Thyroid gland (tissue), 4 donors: Measurements from ENCODE around the gene PCDHGA1. TPM values are rescaled to one million over a fixed set of nuclear protein-coding genes. Genes with fewer than 3 reads are reported as not detected.
A peak's percentile ranks its signal among the peaks of the same experiment; 100 is the strongest.

Experiments
- DNase-seq, 2 donors: peaks; one replicate each; pipeline ENCODE4 v3.0.0-alpha.2; 2019
- H3K27ac ChIP-seq, 3 donors: fragments of 200-600 bp; sonication (generic); 1 replicate in 2 of 3; 2 replicates in 1 of 3; pipeline ENCODE4 v1.5.1; 2016 to 2019; ENCODE audit warnings: mild to moderate bottlenecking in 1 of 3, moderate library complexity in 1 of 3
- H3K27me3 ChIP-seq: fragments of 200-600 bp; sonication (generic); one replicate; pipeline ENCODE4 v1.5.1; 2019
- H3K36me3 ChIP-seq, 2 donors: fragments of 200-600 bp; sonication (generic); one replicate each; pipeline ENCODE4 v1.5.1; 2016 to 2019
- H3K4me1 ChIP-seq, 2 donors: fragments of 200-600 bp; sonication (generic); one replicate each; pipeline ENCODE4 v1.5.1; 2017 to 2019
- H3K4me3 ChIP-seq, 3 donors: fragments of 200-600 bp; sonication (generic); replicated peaks in 1 of 3; 1 replicate in 2 of 3; 2 replicates in 1 of 3; pipeline ENCODE4 v1.5.1; 2016; ENCODE audit warnings: mild to moderate bottlenecking in 1 of 3
- H3K9me3 ChIP-seq: fragments of 200-600 bp; sonication (generic); one replicate; pipeline ENCODE4 v1.5.1; 2017
- POLR2A ChIP-seq, 2 donors: fragments of 450-650 bp; IDR thresholded peaks; one replicate each; pipeline ENCODE4 v1.6.1; 2017; ENCODE audit warnings: antibody characterized with exemption in 2 of 2, mild to moderate bottlenecking in 2 of 2, moderate library complexity in 1 of 2
- WGBS, 2 donors: methylation state at CpG; one replicate each; pipeline ENCODE4 v1.1.5; 2017; 5-methylcytosine and 5-hydroxymethylcytosine counted together
- intact Hi-C: fragments of 100-400 bp; cut with DNase I; formaldehyde crosslinking; loops from one replicate; pipeline ENCODE4 v1.15.1; 2023
- total RNA-seq, 4 donors: library from RNA; depleted of rRNA; stranded (reverse); fragments of >200 nt; gene quantifications; one replicate each; pipeline ENCODE4 v1.2.3, GENCODE V29; 2016
- TF ChIP-seq, protein P1 (sequence below), 6 experiments: fragments of 200-600 bp in 3 of 6; fragments of 450-650 bp in 3 of 6; sonication (generic) in 3 of 6; IDR thresholded peaks; one replicate each; pipeline ENCODE4 v1.5.1; 2016 to 2019; ENCODE audit warnings: antibody characterized with exemption in 6 of 6, mild to moderate bottlenecking in 2 of 6, inconsistent platforms in 1 of 6, moderate library complexity in 1 of 6

PCDHGA1 gene
- total RNA-seq, 4 donors from 2014 or later, result 0.40 to 1.3 (median 0.87) TPM

GRCh38 chr5:141512911-141513626 lies 182.8 kb downstream of the PCDHGA1 start:
- H3K36me3 ChIP-seq, result peaks cover 9 to 13% of the 10 kb centered on the region in 2 donors
- no peak for TF ChIP-seq POLR2A (IDR thresholded peaks at IDR 0.05)
- TF ChIP-seq, protein P1, sequence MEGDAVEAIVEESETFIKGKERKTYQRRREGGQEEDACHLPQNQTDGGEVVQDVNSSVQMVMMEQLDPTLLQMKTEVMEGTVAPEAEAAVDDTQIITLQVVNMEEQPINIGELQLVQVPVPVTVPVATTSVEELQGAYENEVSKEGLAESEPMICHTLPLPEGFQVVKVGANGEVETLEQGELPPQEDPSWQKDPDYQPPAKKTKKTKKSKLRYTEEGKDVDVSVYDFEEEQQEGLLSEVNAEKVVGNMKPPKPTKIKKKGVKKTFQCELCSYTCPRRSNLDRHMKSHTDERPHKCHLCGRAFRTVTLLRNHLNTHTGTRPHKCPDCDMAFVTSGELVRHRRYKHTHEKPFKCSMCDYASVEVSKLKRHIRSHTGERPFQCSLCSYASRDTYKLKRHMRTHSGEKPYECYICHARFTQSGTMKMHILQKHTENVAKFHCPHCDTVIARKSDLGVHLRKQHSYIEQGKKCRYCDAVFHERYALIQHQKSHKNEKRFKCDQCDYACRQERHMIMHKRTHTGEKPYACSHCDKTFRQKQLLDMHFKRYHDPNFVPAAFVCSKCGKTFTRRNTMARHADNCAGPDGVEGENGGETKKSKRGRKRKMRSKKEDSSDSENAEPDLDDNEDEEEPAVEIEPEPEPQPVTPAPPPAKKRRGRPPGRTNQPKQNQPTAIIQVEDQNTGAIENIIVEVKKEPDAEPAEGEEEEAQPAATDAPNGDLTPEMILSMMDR (IDR thresholded peaks at IDR 0.05), result no peak
- peak; percentile 36 to 55 for DNase-seq
- peaks cover 27 to 51% of the 10 kb centered on the region in 2 donors for H3K4me1 ChIP-seq
- H3K27ac ChIP-seq, result peak overlapping the region in 2 of 3 donors; percentile 70 to 91
- intact Hi-C loops, result no loop called here
- H3K27me3 ChIP-seq, result no peaks in the 10 kb centered on the region
- H3K9me3 ChIP-seq, result no peaks in the 10 kb centered on the region
- H3K4me3 ChIP-seq, result peak overlapping the region in 2 of 3 donors; percentile 36 to 47
- 2 to 4% methylated on average over 20 to 38 of the region's 43 CpGs for WGBS, 2 donors

GRCh38 chr5:141513627-141514329 lies 183.5 kb downstream of the PCDHGA1 start:
- H3K4me3 ChIP-seq, result peak overlapping the region in 2 of 3 donors; percentile 36 to 47
- peaks cover 9 to 13% of the 10 kb centered on the region in 2 donors for H3K36me3 ChIP-seq
- peak; percentile 72 to 77 for DNase-seq
- peaks cover 22 to 44% of the 10 kb centered on the region in 2 donors for H3K4me1 ChIP-seq
- TF ChIP-seq POLR2A (IDR thresholded peaks at IDR 0.05), result peak in 1 of 2 donors; percentile 41
- TF ChIP-seq, protein P1 (IDR thresholded peaks at IDR 0.05), result no peak
- H3K27ac ChIP-seq, result peak overlapping the region; percentile 49 to 91 (median 70)
- WGBS, 2 donors, result 13 to 23% methylated on average over 23 to 29 of the region's 29 CpGs
- no peaks in the 10 kb centered on the region for H3K9me3 ChIP-seq
- intact Hi-C loops, result no loop called here
- H3K27me3 ChIP-seq, result no peaks in the 10 kb centered on the region

GRCh38 chr5:141514330-141515133 lies 184.2 kb downstream of the PCDHGA1 start:
- peak overlapping the region; percentile 49 to 91 (median 70) for H3K27ac ChIP-seq
- 58 to 64% methylated on average over 4 to 6 of the region's 6 CpGs for WGBS, 2 donors
- intact Hi-C loops, result loop anchor here (5.0 kb wide), 1 partner anchor 37 kb away; the partner anchor contains the start of gene PCDHGC3
- no peaks in the 10 kb centered on the region for H3K9me3 ChIP-seq
- peak overlapping the region in 1 of 3 donors; percentile 47 for H3K4me3 ChIP-seq
- H3K36me3 ChIP-seq, result peaks cover 9 to 13% of the 10 kb centered on the region in 2 donors
- DNase-seq, result peak; percentile 21 to 24
- H3K4me1 ChIP-seq, result peaks cover 14 to 37% of the 10 kb centered on the region in 2 donors
- no peaks in the 10 kb centered on the region for H3K27me3 ChIP-seq
- no peak for TF ChIP-seq POLR2A (IDR thresholded peaks at IDR 0.05)
- TF ChIP-seq, protein P1 (IDR thresholded peaks at IDR 0.05), result no peak

- TF ChIP-seq POLR2A (IDR thresholded peaks at IDR 0.05), result no peak
- TF ChIP-seq, protein P1 (IDR thresholded peaks at IDR 0.05), result no peak
- DNase-seq, result no peak
- H3K27ac ChIP-seq, result no peak overlapping the region
- H3K36me3 ChIP-seq, result peaks cover 9 to 13% of the 10 kb centered on the region in 2 donors
- H3K9me3 ChIP-seq, result no peaks in the 10 kb centered on the region
- WGBS, 2 donors, result 82 to 90% methylated on average over 3 of the region's 3 CpGs
- intact Hi-C loops, result loop anchor here (5.0 kb wide), 1 partner anchor 38 kb away; the partner anchor contains the start of gene PCDHGC3
- H3K4me3 ChIP-seq, result no peak overlapping the region
- H3K27me3 ChIP-seq, result no peaks in the 10 kb centered on the region
- peaks cover 14 to 37% of the 10 kb centered on the region in 2 donors for H3K4me1 ChIP-seq
Observed at GRCh38 chr5:141515141-141515540, 184.8 kb downstream of the PCDHGA1 start.
